ENCODE measurements around the gene GATAD2B.
"Not testable (repeated sequence)": the region's sequence is repeated elsewhere in the genome, so short reads cannot be mapped to it uniquely, and the experiment has no call there.

GATAD2B gene

DNA sequence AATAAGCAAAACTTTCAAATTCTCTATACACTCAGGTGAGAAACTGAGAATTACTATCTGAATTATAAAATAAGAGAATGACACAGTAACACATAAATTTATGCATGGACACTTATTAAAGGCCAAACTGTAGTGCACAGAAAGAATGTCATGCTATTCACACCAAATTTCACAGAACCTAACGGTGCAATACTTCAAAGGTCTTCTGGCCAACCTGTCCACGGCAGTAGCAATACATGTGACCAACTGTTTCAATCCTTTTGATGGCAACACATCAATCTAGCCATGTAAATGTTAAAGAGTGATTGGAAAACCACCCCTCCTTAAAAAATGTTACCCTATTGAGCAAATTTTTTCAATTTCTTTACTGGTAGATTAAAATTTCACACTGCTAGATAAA lies 10.4 kb downstream of the GATAD2B start:
- POLR2A ChIA-PET, result interaction anchor here (2.0 kb wide), 1 partner anchor 11 kb away, joined by 5 read pairs; the partner anchor contains the start of gene GATAD2B

DNA sequence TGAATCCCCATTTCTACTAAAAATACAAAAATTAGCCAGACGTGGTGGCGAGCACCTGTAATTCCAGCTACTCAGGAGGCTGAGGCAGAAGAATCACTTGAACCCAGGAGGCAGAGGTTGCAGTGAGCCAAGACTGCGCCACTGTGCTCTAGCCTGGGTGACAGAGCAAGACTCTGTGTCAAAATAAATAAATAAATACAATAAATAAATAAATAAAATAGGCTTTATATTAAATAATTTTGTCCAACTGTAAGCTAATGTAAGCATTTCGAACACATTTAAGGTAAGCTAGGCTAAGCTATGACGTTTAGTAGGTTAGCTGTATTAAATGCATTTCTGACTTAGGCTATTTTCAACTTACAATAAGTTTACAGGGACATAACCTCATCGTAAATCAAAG lies 12.2 kb downstream of the GATAD2B start:
- POLR2A ChIA-PET, result interaction anchor here (1.2 kb wide), 1 partner anchor 9 kb away, joined by 4 read pairs; no protein-coding TSS in a partner anchor
- CTCF ChIA-PET, result interaction anchor here (0.5 to 2.4 kb wide), 4 partner anchors 9 to 114 kb away, joined by 4 to 8 read pairs (median 7); partner anchors contain the start of gene RAB13

More for the DNA sequence above, 10.4 kb downstream of the GATAD2B start:
- CTCF ChIA-PET, result interaction anchor here (2.4 kb wide), 1 partner anchor 74 kb away, joined by 8 read pairs; the partner anchor contains the start of gene RAB13
- Histone ChIP-seq H3K4me1 (ENCODE audit: control insufficient read depth, insufficient read depth, low read length) (no peaks in the 10 kb centered on the region), H3K27ac (ENCODE audit: extremely low read depth, low read depth, low read length) (no peak overlapping the region), H3K36me3 (ENCODE audit: control insufficient read depth in 2 of 2, insufficient read depth in 1 of 2, low read length in 2 of 2) (peaks cover 13 to 16% of the 10 kb centered on the region in 2 experiments; a peak in 2 of 3 replicates), H3K9me3 (ENCODE audit: control insufficient read depth, insufficient read depth, low read depth, low read length) (no peaks in the 10 kb centered on the region), H3K4me3 (ENCODE audit: low read depth, low read length) (no peak overlapping the region)
- TF ChIP-seq RBAK (tag by site-specific recombination; IDR thresholded peaks at IDR 0.05) (no peak), ZFP41 (tag by site-specific recombination; IDR thresholded peaks at IDR 0.05; ENCODE audit: borderline replicate concordance) (no peak), ZNF704 (tag by site-specific recombination; IDR thresholded peaks at IDR 0.05) (no peak)

More for the DNA sequence above, 12.2 kb downstream of the GATAD2B start:
- TF ChIP-seq, protein P1, sequence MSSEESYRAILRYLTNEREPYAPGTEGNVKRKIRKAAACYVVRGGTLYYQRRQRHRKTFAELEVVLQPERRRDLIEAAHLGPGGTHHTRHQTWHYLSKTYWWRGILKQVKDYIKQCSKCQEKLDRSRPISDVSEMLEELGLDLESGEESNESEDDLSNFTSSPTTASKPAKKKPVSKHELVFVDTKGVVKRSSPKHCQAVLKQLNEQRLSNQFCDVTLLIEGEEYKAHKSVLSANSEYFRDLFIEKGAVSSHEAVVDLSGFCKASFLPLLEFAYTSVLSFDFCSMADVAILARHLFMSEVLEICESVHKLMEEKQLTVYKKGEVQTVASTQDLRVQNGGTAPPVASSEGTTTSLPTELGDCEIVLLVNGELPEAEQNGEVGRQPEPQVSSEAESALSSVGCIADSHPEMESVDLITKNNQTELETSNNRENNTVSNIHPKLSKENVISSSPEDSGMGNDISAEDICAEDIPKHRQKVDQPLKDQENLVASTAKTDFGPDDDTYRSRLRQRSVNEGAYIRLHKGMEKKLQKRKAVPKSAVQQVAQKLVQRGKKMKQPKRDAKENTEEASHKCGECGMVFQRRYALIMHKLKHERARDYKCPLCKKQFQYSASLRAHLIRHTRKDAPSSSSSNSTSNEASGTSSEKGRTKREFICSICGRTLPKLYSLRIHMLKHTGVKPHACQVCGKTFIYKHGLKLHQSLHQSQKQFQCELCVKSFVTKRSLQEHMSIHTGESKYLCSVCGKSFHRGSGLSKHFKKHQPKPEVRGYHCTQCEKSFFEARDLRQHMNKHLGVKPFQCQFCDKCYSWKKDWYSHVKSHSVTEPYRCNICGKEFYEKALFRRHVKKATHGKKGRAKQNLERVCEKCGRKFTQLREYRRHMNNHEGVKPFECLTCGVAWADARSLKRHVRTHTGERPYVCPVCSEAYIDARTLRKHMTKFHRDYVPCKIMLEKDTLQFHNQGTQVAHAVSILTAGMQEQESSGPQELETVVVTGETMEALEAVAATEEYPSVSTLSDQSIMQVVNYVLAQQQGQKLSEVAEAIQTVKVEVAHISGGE (tag by site-specific recombination; conservative IDR thresholded peaks at IDR 0.05; ENCODE audit: low read depth), result 0 out of 2 replicates have a peak, but pooled peaks have one; percentile 42
- TF ChIP-seq ZNF623 (tag by site-specific recombination; IDR thresholded peaks at IDR 0.05) (peak; percentile 29; the same call in 1 of the 2 replicates), ZNF426 (tag by site-specific recombination; IDR thresholded peaks at IDR 0.05) (peak; percentile 34; the same call in 1 of the 2 replicates), ZNF518A (tag by site-specific recombination; conservative IDR thresholded peaks at IDR 0.05; ENCODE audit: low read depth) (peak; percentile 65), ZNF394 (tag by site-specific recombination; IDR thresholded peaks at IDR 0.05; ENCODE audit: borderline replicate concordance) (peak; percentile 62; the same call in 1 of the 2 replicates), ZNF140 (tag by site-specific recombination; IDR thresholded peaks at IDR 0.05) (0 out of 2 replicates have a peak, but pooled peaks have one; percentile 19)
- not testable (repeated sequence) for H3K4me3 ChIP-seq (ENCODE audit: low read depth, low read length); H3K9me3 ChIP-seq (ENCODE audit: control insufficient read depth, insufficient read depth, low read depth, low read length); H3K27ac ChIP-seq (ENCODE audit: extremely low read depth, low read depth, low read length); H3K4me1 ChIP-seq (ENCODE audit: control insufficient read depth, insufficient read depth, low read length)
- peaks cover 7 to 16% of the 10 kb centered on the region in 2 experiments; a peak in 2 of 3 replicates for H3K36me3 ChIP-seq (ENCODE audit: control insufficient read depth in 2 of 2, insufficient read depth in 1 of 2, low read length in 2 of 2)
